HG03039 (cell line): Measurements from ENCODE around the gene ZNF335.
"Not testable (repeated sequence)": the region's sequence is repeated elsewhere in the genome, so short reads cannot be mapped to it uniquely, and the experiment has no call there.

ENCODE experiments used
- ATAC-seq: cut with Tn5 transposase; IDR thresholded peaks from one replicate; pipeline ENCODE4 v1.9.1; 2021; ENCODE audit warnings: mild to moderate bottlenecking, moderate library complexity; ENCODE audit not compliant: unreplicated experiment

Gene ZNF335

GRCh38 chr20:45957021-45957941 lies 14.7 kb downstream of the ZNF335 start:
- ATAC-seq, result no peak

GRCh38 chr20:45956326-45956725 lies 15.7 kb downstream of the ZNF335 start:
- ATAC-seq, result not testable (repeated sequence)

- ATAC-seq, result no peak
Observed at GRCh38 chr20:45953672-45954071, 18.3 kb downstream of the ZNF335 start.

- ATAC-seq, result no peak
Observed at GRCh38 chr20:45952861-45953260, 19.1 kb downstream of the ZNF335 start.

GRCh38 chr20:45951925-45952834 lies 19.8 kb downstream of the ZNF335 start:
- ATAC-seq, result no peak

- no peak for ATAC-seq
Observed at GRCh38 chr20:45950330-45950646, 21.7 kb downstream of the ZNF335 start.

- ATAC-seq, result no peak
Observed at GRCh38 chr20:45949542-45950329, 22.3 kb downstream of the ZNF335 start.

- no peak for ATAC-seq
Observed at GRCh38 chr20:45948742-45949541, 23.1 kb downstream of the ZNF335 start.

- no peak for ATAC-seq
Observed at GRCh38 chr20:45948261-45948733, 23.7 kb downstream of the ZNF335 start.

GRCh38 chr20:45947110-45947866 lies 24.7 kb downstream of the ZNF335 start:
- ATAC-seq, result no peak

- no peak for ATAC-seq
Observed at GRCh38 chr20:45946149-45946970, 25.6 kb downstream of the ZNF335 start.

- no peak for ATAC-seq
Observed at GRCh38 chr20:45945678-45946148, 26.3 kb downstream of the ZNF335 start.

GRCh38 chr20:45944965-45945677 lies 26.9 kb downstream of the ZNF335 start:
- ATAC-seq, result no peak

GRCh38 chr20:45944151-45944964 lies 27.6 kb downstream of the ZNF335 start:
- ATAC-seq, result no peak

GRCh38 chr20:45943613-45944012 lies 28.4 kb downstream of the ZNF335 start:
- no peak for ATAC-seq

- no peak for ATAC-seq
Observed at GRCh38 chr20:45940469-45940868, 31.5 kb downstream of the ZNF335 start.

GRCh38 chr20:45940053-45940452 lies 31.9 kb downstream of the ZNF335 start:
- ATAC-seq, result no peak
